ENCODE measurements around the gene TMEM131.

DNA sequence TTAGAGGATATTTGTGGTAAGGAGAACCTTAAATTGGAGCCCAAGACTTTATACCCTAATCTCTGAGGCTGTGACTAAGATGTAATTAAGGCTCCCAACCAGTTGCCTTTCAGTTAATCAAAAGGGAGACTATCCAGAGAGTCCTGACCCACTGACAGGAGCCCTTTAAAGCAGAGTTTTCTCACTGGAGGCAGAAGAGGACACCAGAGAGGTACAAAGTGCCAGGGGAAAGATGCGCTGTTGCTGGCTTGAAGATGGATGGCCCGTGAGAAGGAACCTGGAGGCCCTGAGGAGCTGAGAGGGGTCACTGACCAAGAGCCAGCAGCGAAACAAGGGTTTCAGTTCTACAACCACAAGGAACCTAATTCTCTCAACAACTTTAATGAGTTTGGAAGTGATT lies 137.3 kb downstream of the TMEM131 start:
- TF ChIP-seq, protein P1, sequence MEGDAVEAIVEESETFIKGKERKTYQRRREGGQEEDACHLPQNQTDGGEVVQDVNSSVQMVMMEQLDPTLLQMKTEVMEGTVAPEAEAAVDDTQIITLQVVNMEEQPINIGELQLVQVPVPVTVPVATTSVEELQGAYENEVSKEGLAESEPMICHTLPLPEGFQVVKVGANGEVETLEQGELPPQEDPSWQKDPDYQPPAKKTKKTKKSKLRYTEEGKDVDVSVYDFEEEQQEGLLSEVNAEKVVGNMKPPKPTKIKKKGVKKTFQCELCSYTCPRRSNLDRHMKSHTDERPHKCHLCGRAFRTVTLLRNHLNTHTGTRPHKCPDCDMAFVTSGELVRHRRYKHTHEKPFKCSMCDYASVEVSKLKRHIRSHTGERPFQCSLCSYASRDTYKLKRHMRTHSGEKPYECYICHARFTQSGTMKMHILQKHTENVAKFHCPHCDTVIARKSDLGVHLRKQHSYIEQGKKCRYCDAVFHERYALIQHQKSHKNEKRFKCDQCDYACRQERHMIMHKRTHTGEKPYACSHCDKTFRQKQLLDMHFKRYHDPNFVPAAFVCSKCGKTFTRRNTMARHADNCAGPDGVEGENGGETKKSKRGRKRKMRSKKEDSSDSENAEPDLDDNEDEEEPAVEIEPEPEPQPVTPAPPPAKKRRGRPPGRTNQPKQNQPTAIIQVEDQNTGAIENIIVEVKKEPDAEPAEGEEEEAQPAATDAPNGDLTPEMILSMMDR (IDR thresholded peaks at IDR 0.05; ENCODE audit: low read depth, low read length), result no peak
- TF ChIP-seq EZH2phosphoT487 (IDR thresholded peaks at IDR 0.05; ENCODE audit: low read depth), result no peak

Measured in OCI-LY3 (cell line).